GM23248 (cell line): Measurements from ENCODE around the gene KRTAP12-2. TPM values are rescaled to one million over a fixed set of nuclear protein-coding genes. Genes with fewer than 3 reads are reported as not detected.

Source experiments
- DNase-seq: peaks from one replicate; pipeline ENCODE4 v3.0.0-alpha.2; 2015
- H2AFZ ChIP-seq: fragments of 200-600 bp; sonication (generic); 2 replicates; pipeline ENCODE4 v1.6.1; 2016; ENCODE audit warnings: antibody characterized with exemption
- H3F3A ChIP-seq: fragments of 200-600 bp; sonication (generic); 2 replicates; pipeline ENCODE4 v1.6.1; 2016; ENCODE audit warnings: mild to moderate bottlenecking, antibody characterized with exemption, mixed run types; ENCODE audit not compliant: insufficient read depth
- H3K27ac ChIP-seq: fragments of 200-600 bp; sonication (generic); 2 replicates; pipeline ENCODE4 v1.5.1; 2016; ENCODE audit warnings: mild to moderate bottlenecking
- H3K27me3 ChIP-seq: fragments of 200-600 bp; sonication (generic); replicated peaks from 2 replicates; pipeline ENCODE4 v1.6.1; 2016; ENCODE audit warnings: mild to moderate bottlenecking; ENCODE audit not compliant: insufficient read depth
- H3K36me3 ChIP-seq: fragments of 200-600 bp; sonication (generic); 2 replicates; pipeline ENCODE4 v1.6.1; 2016; ENCODE audit warnings: low read depth, mild to moderate bottlenecking
- H3K4me1 ChIP-seq: fragments of 200-600 bp; sonication (generic); 2 replicates; pipeline ENCODE4 v1.6.1; 2016; ENCODE audit warnings: mild to moderate bottlenecking; ENCODE audit not compliant: insufficient read depth
- H3K4me2 ChIP-seq: fragments of 200-600 bp; sonication (generic); one replicate; pipeline ENCODE4 v1.6.1; 2016; ENCODE audit warnings: mild to moderate bottlenecking; ENCODE audit not compliant: unreplicated experiment
- H3K4me3 ChIP-seq: fragments of 200-600 bp; sonication (generic); 2 replicates; pipeline ENCODE4 v1.5.1; 2016; ENCODE audit warnings: mild to moderate bottlenecking
- H3K79me2 ChIP-seq: fragments of 200-600 bp; sonication (generic); 2 replicates; pipeline ENCODE4 v1.6.1; 2016; ENCODE audit warnings: mild to moderate bottlenecking; ENCODE audit not compliant: insufficient read depth
- H3K9ac ChIP-seq: fragments of 200-600 bp; sonication (generic); 2 replicates; pipeline ENCODE4 v1.6.1; 2016; ENCODE audit warnings: mild to moderate bottlenecking
- H3K9me2 ChIP-seq: fragments of 200-600 bp; sonication (generic); 2 replicates; pipeline ENCODE4 v1.6.1; 2016; ENCODE audit warnings: mixed run types, mild to moderate bottlenecking, moderate library complexity; ENCODE audit not compliant: insufficient read depth
- H3K9me3 ChIP-seq: fragments of 200-600 bp; sonication (generic); one replicate; pipeline ENCODE4 v1.6.1; 2017; ENCODE audit warnings: low read depth
- H4K20me1 ChIP-seq: fragments of 200-600 bp; sonication (generic); 2 replicates; pipeline ENCODE4 v1.6.0; 2016; ENCODE audit not compliant: insufficient read depth
- EZH2 ChIP-seq: fragments of 200-600 bp; sonication (generic); IDR thresholded peaks from 2 replicates; pipeline ENCODE4 v1.6.1; 2018; ENCODE audit warnings: antibody characterized with exemption, mild to moderate bottlenecking; ENCODE audit not compliant: insufficient read depth, poor library complexity, severe bottlenecking
- EZH2phosphoT487 ChIP-seq: fragments of 200-600 bp; sonication (generic); IDR thresholded peaks from 2 replicates; pipeline ENCODE4 v1.6.1; 2018; ENCODE audit warnings: antibody characterized with exemption, moderate library complexity, mild to moderate bottlenecking, low read depth; ENCODE audit not compliant: insufficient read depth
- WGBS, 2 experiments: methylation state at CpG; one replicate each; pipeline ENCODE4 v1.1.6; 2015 to 2017; ENCODE audit warnings: low lambda C conversion rate in 2 of 2, low coverage in 1 of 2; ENCODE audit errors: missing lambda C conversion rate in 2 of 2; 5-methylcytosine and 5-hydroxymethylcytosine counted together
- in situ Hi-C: fragments of 300-500 bp; cut with MboI; formaldehyde crosslinking; loops from 2 replicates; pipeline ENCODE4 v1.15.0; 2020
- polyA plus RNA-seq: library from polyadenylated mRNA; unstranded; fragments of >200 nt; fragmentation: Nextera tagmentation; extraction: Ambion mirVana; gene quantifications from 2 replicates; pipeline ENCODE4 v1.2.1, GENCODE V29; 2016
- total RNA-seq: library from RNA; depleted of rRNA; stranded (reverse); fragments of >200 nt; shearing (Covaris generic); gene quantifications from 2 replicates; pipeline ENCODE4 v1.2.3, GENCODE V29; 2014

Gene KRTAP12-2
- total and polyA plus RNA-seq, 2 experiments from 2014 or later: not detected

GRCh38 chr21:44702111-44702972 lies 35.6 kb upstream of the KRTAP12-2 start:
- WGBS, 2 experiments: 49 to 62% methylated on average over 16 to 19 of the region's 22 CpGs
- Histone ChIP-seq H3K4me1 (no peaks in the 10 kb centered on the region), H3K27ac (no peak overlapping the region), H3K9ac (no peak overlapping the region), H3K79me2 (no peaks in the 10 kb centered on the region), H3K4me3 (no peak overlapping the region), H3K4me2 (no peak overlapping the region), H3K9me2 (no peaks in the 10 kb centered on the region), H2AFZ (no peak overlapping the region), H3K9me3 (no peaks in the 10 kb centered on the region), H4K20me1 (no peaks in the 10 kb centered on the region), H3K36me3 (no peaks in the 10 kb centered on the region), H3F3A (no peaks in the 10 kb centered on the region), H3K27me3 (peaks cover 71% of the 10 kb centered on the region)
- in situ Hi-C loops: no loop called here
- TF ChIP-seq EZH2 (no peak), EZH2phosphoT487 (no peak)
- no peak for DNase-seq

- no peaks in the 10 kb centered on the region for H3F3A ChIP-seq
- TF ChIP-seq EZH2: no peak
- TF ChIP-seq EZH2phosphoT487: no peak
- no peaks in the 10 kb centered on the region for H3K79me2 ChIP-seq
- no peaks in the 10 kb centered on the region for H3K9me3 ChIP-seq
- no peak for DNase-seq
- no peaks in the 10 kb centered on the region for H3K4me1 ChIP-seq
- no peak overlapping the region for H2AFZ ChIP-seq
- WGBS, 2 experiments: 12 to 17% methylated on average over 12 of the region's 12 CpGs
- no peak overlapping the region for H3K9ac ChIP-seq
- H3K27me3 ChIP-seq: peaks cover 69% of the 10 kb centered on the region
- no peak overlapping the region for H3K4me3 ChIP-seq
- H3K36me3 ChIP-seq: no peaks in the 10 kb centered on the region
- in situ Hi-C loops: no loop called here
- no peaks in the 10 kb centered on the region for H4K20me1 ChIP-seq
- no peaks in the 10 kb centered on the region for H3K9me2 ChIP-seq
- H3K4me2 ChIP-seq: no peak overlapping the region
- no peak overlapping the region for H3K27ac ChIP-seq
Measured at GRCh38 chr21:44701541-44701940, 34.8 kb upstream of the KRTAP12-2 start.

GRCh38 chr21:44701023-44701400 lies 34.3 kb upstream of the KRTAP12-2 start:
- Histone ChIP-seq H3K27me3 (peaks cover 69% of the 10 kb centered on the region), H3K36me3 (no peaks in the 10 kb centered on the region), H2AFZ (no peak overlapping the region), H3K79me2 (no peaks in the 10 kb centered on the region), H3K9ac (no peak overlapping the region), H3K4me2 (no peak overlapping the region), H3K9me3 (no peaks in the 10 kb centered on the region), H3K9me2 (no peaks in the 10 kb centered on the region), H3K4me3 (no peak overlapping the region), H4K20me1 (no peaks in the 10 kb centered on the region), H3K27ac (no peak overlapping the region), H3K4me1 (no peaks in the 10 kb centered on the region), H3F3A (no peaks in the 10 kb centered on the region)
- WGBS, 2 experiments: 57 to 58% methylated on average over 14 of the region's 14 CpGs
- in situ Hi-C loops: no loop called here
- no peak for TF ChIP-seq EZH2
- no peak for TF ChIP-seq EZH2phosphoT487
- DNase-seq: no peak

GRCh38 chr21:44700101-44701022 lies 33.6 kb upstream of the KRTAP12-2 start:
- H3K9me3 ChIP-seq: no peaks in the 10 kb centered on the region
- no peaks in the 10 kb centered on the region for H3K9me2 ChIP-seq
- TF ChIP-seq EZH2phosphoT487 (no peak), EZH2 (no peak)
- no peaks in the 10 kb centered on the region for H3F3A ChIP-seq
- H4K20me1 ChIP-seq: no peaks in the 10 kb centered on the region
- H3K4me3 ChIP-seq: no peak overlapping the region
- no peaks in the 10 kb centered on the region for H3K36me3 ChIP-seq
- in situ Hi-C loops: no loop called here
- H3K4me2 ChIP-seq: no peak overlapping the region
- H3K79me2 ChIP-seq: no peaks in the 10 kb centered on the region
- 21 to 22% methylated on average over 18 to 21 of the region's 21 CpGs for WGBS, 2 experiments
- peaks cover 74% of the 10 kb centered on the region for H3K27me3 ChIP-seq
- H2AFZ ChIP-seq: no peak overlapping the region
- no peak overlapping the region for H3K9ac ChIP-seq
- H3K27ac ChIP-seq: no peak overlapping the region
- H3K4me1 ChIP-seq: no peaks in the 10 kb centered on the region
- DNase-seq: no peak
